Measurements from ENCODE around the gene CCNA2. TPM values are rescaled to one million over a fixed set of nuclear protein-coding genes. Genes with fewer than 3 reads are reported as not detected.

CCNA2 gene
- total RNA-seq, 1 experiment from 2014 or later: 89.2 TPM

DNA sequence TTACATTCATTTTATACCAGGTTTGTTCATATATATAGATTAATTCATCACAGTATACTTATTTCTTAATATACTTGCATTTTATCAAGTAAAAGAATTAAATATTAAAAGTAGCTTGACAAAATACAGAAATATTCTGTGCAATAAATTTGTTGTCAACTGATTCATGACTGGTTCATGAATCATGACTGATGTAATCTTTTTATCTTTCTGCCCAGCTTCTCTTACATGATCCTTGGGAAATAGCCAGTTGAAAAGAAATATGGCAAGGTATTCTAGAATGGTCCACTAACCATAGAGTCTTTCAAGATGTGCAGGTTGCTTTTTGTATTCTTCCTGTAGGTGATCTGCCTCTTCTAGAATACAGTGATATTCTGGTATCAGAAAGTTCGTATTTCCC is 4.2 kb upstream of the CCNA2 start:
- Histone ChIP-seq H3K9me3 (ENCODE audit: control insufficient read depth, low read depth, low read length) (no peaks in the 10 kb centered on the region), H3K56ac (ENCODE audit: insufficient read length, low read depth, low read length) (no peak overlapping the region), H3K27ac (ENCODE audit: insufficient read length, low read depth, low read length) (no peak overlapping the region), H3K23ac (ENCODE audit: insufficient read length, low read depth, low read length) (no peak overlapping the region), H3K4me1 (ENCODE audit: insufficient read depth, low read length) (no peaks in the 10 kb centered on the region), H3K79me2 (ENCODE audit: insufficient read depth, low read length) (peaks cover under 1% of the 10 kb centered on the region; the same call in 1 of the 2 replicates), H3K4ac (ENCODE audit: low read depth, low read length) (no peak overlapping the region), H4K91ac (ENCODE audit: insufficient read length, low read depth, low read length) (no peak overlapping the region), H3K27me3 (ENCODE audit: insufficient read depth, low read length) (no peaks in the 10 kb centered on the region), H2BK15ac (ENCODE audit: low read depth, low read length) (no peak overlapping the region), H4K20me1 (ENCODE audit: control insufficient read depth, insufficient read depth, insufficient read length) (no peaks in the 10 kb centered on the region), H2BK12ac (ENCODE audit: insufficient read length, low read depth, low read length) (no peak overlapping the region), H3K14ac (ENCODE audit: insufficient read depth, low read length) (no peak overlapping the region), H4K8ac (replicated peaks; ENCODE audit: insufficient read length, low read depth, low read length) (no peak overlapping the region), H3K18ac (ENCODE audit: insufficient read length, low read depth, low read length) (no peak overlapping the region), H2BK20ac (ENCODE audit: low read depth, low read length, poor library complexity, severe bottlenecking) (no peak overlapping the region), H4K5ac (ENCODE audit: insufficient read length, low read depth, low read length) (no peak overlapping the region), H3K4me2 (ENCODE audit: insufficient read depth, insufficient read length, low read length) (no peak overlapping the region), H3K9ac (ENCODE audit: extremely low read depth, insufficient read length, low read length) (no peak overlapping the region), H2BK5ac (ENCODE audit: insufficient read length, low read length) (no peak overlapping the region), H3K23me2 (ENCODE audit: insufficient read length, low read depth, low read length, poor library complexity, severe bottlenecking) (peaks cover 1% of the 10 kb centered on the region), H3K79me1 (ENCODE audit: insufficient read depth, low read depth, low read length, poor library complexity, severe bottlenecking) (no peaks in the 10 kb centered on the region), H3T11ph (ENCODE audit: low read length) (no peak overlapping the region), H2BK120ac (ENCODE audit: low read depth, low read length, poor library complexity, severe bottlenecking) (no peak overlapping the region), H2AFZ (ENCODE audit: low read length) (no peak overlapping the region), H2AK5ac (ENCODE audit: insufficient read length, low read length) (no peak overlapping the region)
- Mint-ChIP-seq H3K27me3 (ENCODE audit: low read depth) (no peaks in the 10 kb centered on the region), H3K27ac (no peak overlapping the region), H3K36me3 (ENCODE audit: insufficient read depth in 1 of 3, low read depth in 3 of 3) (peaks cover 0 to 10% (median 3%) of the 10 kb centered on the region in 3 experiments; a peak in 5 of 7 replicates), H3K4me1 (0 out of 4 replicates have a peak, but pooled peaks cover 0 to 3% of the 10 kb centered on the region in 2 experiments), H3K4me3 (no peak overlapping the region), H3K9me3 (no peaks in the 10 kb centered on the region)
- TF ChIP-seq, protein P1, sequence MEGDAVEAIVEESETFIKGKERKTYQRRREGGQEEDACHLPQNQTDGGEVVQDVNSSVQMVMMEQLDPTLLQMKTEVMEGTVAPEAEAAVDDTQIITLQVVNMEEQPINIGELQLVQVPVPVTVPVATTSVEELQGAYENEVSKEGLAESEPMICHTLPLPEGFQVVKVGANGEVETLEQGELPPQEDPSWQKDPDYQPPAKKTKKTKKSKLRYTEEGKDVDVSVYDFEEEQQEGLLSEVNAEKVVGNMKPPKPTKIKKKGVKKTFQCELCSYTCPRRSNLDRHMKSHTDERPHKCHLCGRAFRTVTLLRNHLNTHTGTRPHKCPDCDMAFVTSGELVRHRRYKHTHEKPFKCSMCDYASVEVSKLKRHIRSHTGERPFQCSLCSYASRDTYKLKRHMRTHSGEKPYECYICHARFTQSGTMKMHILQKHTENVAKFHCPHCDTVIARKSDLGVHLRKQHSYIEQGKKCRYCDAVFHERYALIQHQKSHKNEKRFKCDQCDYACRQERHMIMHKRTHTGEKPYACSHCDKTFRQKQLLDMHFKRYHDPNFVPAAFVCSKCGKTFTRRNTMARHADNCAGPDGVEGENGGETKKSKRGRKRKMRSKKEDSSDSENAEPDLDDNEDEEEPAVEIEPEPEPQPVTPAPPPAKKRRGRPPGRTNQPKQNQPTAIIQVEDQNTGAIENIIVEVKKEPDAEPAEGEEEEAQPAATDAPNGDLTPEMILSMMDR (conservative IDR thresholded peaks at IDR 0.05): no peak
- no CpG with 5 or more reads among the region's 1 CpG for WGBS (ENCODE audit: extremely low coverage, insufficient read length, low lambda C conversion rate)
- DNase-seq: no peak

Measured in H9 (cell line).